ENCODE data around the gene ATP2B3.

- TF ChIP-seq CTCF (IDR thresholded peaks at IDR 0.05), result no peak
- TF ChIP-seq POLR2A (IDR thresholded peaks at IDR 0.05), result no peak
Observed at GRCh38 chrX:153608806-153609205, 91.4 kb downstream of the ATP2B3 start.

Data from upper lobe of left lung (tissue), 4 donors.